Stimulated activated CD4-positive, alpha-beta T cell treated with anti-CD3 and anti-CD28 coated beads, Interleukin-2, amount 100 ng/mL, for 24 hours (primary cell): Measurements from ENCODE around the gene PACSIN1.

ENCODE experiments used
- DNase-seq, 2 donors: peaks; one replicate each; pipeline ENCODE4 v3.0.0-alpha.2; 2020

PACSIN1 gene

DNA sequence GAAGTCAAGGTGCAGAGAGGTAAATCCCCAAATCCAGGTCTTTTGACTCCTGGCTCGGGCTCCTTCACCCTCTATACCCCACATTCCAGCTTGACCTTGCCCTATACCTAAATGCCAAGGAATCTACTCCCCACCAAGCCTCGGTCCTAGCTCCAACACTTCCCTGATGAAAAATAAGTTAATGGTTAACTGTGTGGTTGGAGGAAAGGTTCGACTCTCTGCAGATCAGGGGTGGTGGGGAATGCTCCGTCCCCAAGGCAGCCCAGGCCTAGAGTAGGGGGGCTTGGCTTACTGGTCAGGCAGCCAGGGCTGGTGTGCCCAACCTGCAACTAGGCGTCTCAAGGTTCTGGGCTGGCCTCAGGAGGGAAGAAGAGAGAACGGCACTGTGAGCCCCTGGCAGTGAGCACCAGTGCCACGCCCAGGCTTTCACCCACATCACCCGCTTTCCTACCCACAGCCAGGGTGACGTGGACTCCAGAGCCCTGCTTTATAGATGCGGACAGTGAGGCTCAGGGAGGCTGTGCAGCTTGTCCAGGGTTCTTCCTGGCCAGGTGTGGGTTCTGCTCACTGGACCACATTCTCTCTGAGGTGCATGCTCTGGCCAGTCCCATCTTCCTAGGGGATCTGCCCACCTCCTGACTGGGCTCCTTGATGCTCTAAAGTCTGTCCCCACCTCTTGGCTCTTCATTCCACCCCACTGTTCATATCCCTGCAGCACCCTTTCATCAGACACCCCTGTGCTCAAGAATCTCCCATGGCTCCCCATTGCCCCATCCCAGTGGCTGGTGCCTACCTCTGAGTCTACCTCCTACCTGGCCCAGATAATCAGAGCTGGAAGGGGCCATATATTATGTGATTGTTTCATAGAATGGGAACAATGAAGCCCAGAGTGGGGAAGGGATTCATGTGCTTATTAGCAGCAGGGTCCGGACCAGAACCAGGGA, 82.1 kb downstream of the PACSIN1 start:
- DNase-seq, result no peak

GRCh38 chr6:34549026-34549803, 83.3 kb downstream of the PACSIN1 start:
- no peak for DNase-seq

GRCh38 chr6:34549804-34550202, 83.9 kb downstream of the PACSIN1 start:
- no peak for DNase-seq

GRCh38 chr6:34551720-34552119, 85.8 kb downstream of the PACSIN1 start:
- no peak for DNase-seq

DNA sequence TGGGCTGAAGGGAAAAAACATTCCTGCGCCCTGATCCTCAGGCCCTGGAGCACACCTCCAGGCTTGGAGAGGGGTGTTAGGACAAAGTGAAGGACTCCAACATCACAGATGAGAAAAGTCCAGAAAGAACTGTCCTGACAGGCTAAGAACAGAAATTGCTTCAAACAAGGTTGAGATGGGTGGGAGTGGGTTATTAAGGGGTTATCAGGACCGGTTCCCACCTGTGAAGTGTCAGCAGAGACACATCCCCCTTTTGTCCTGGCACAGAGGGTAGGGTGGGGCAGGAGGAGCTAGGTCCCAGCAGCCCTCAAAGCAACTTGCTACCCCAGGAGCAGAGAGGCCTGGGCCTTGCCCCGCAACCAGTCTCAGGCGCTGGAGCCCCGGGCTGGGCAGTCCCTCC, 86.7 kb downstream of the PACSIN1 start:
- DNase-seq, result no peak

DNA sequence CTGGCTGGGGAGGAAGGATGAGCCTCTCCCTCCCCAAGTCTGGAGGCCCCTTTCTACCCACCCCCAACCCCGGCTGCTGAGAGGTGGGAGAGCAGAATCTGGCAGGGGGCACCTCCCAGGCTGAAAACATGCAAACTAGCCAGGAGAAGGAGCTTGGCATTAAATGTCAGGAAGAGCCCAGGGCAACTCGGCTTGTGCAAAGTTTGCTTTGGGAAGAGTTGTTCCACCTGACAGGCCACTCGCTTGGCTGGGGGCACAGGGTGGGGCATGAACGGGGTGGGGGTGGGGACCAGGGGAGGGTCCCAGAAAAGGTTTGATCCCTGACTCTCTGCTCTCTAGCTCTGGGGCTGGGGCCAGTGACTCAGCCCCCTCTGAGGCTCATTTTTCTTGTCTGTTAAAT, 87.3 kb downstream of the PACSIN1 start:
- no peak for DNase-seq

DNA sequence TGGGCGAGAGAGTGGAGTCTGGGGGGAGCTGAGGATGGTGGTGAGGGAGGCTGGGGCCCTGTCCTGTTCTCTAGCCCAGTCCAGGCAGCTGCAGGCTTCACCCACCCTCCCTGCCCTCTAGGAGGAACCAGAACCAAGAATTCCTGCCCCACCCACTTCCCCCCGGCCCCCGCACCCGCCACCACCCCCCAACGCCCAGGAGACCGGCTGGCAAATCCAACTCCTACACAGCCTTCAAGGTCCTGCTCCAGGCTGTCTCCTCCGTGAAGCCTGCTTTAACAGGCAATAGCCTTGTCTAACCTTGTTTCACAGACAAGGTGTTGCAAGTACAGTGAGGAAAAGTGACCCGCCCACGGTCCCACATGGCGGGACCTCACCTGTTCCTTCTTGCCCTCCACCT, 87.9 kb downstream of the PACSIN1 start:
- no peak for DNase-seq

GRCh38 chr6:34554291-34555006, 88.6 kb downstream of the PACSIN1 start:
- no peak for DNase-seq

- DNase-seq, result no peak
Observed at GRCh38 chr6:34555007-34555322, 89.1 kb downstream of the PACSIN1 start.

- no peak for DNase-seq
Observed at GRCh38 chr6:34555328-34555727, 89.5 kb downstream of the PACSIN1 start.

- DNase-seq, result no peak
Observed at GRCh38 chr6:34556031-34556471, 90.2 kb downstream of the PACSIN1 start, which contains the start of gene SPDEF. Gene SPDEF, minus strand, starts transcription at chr6:34556329. Its CDS starts 11,874 bp downstream, at chr6:34544455.

GRCh38 chr6:34556493-34556892, 90.6 kb downstream of the PACSIN1 start:
- DNase-seq, result no peak

DNA sequence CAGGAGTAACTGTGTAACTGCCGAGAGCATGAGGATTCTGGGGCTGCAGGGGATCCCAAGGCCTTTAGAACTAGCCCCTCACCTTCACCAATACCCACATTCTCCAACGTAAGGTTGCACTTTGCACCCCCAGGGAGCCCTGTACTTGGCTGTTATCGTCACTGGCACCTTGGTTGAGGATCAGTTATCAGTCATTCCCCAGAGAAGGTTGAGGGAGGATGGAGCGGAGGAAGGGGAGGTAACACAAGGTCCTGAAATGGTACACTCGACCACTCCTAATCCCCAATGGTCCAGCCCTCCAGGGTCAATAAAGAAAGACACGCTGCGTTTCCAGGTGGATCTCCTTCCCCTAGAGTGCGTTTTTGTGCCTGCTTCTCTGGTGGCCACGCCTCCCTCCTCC, 91.4 kb downstream of the PACSIN1 start:
- DNase-seq, result no peak

DNA sequence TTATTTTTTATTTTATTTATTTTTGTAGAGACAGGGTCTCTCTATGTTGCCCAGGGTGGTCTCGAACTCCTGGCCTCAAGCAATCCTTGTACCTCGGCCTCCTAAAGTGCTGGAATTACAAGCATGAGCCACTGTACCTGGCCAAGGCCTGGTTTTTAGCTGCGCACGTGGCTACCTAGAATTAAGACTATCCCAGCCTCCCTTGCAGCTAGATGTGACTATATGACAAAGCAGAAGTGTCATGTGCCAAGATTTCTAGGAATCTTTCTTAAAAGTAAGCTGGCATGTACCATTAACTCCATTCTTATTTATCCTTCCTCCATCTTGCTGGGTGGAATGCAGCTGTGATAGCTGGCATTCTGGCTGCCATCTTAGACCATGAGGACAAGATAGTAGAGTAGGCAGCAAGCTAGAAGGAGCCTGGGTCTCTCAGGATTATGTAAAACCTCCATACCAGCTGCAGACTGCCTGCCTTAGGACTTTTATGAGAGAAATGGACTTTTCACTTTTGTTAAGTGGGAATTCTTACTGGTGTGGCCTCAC, 92.4 kb downstream of the PACSIN1 start:
- no peak for DNase-seq

- DNase-seq, result no peak
Observed at GRCh38 chr6:34559651-34560365, 93.9 kb downstream of the PACSIN1 start.

GRCh38 chr6:34560366-34561226, 94.7 kb downstream of the PACSIN1 start:
- no peak for DNase-seq

DNA sequence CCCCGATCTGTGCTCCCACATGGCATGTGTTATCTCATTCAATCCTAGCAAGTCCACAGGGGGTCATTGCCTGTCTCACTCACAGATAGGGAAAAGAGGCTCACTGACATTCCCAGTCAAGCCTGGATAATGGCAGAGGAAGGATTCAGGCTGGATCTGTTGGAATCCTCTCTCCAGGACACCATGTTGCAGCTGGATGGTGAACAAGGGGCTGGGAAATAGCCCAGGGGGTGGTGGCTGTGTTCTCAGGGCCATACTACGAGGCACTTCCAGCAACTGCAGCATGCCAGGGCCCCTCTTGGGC, 95.3 kb downstream of the PACSIN1 start:
- no peak for DNase-seq

DNA sequence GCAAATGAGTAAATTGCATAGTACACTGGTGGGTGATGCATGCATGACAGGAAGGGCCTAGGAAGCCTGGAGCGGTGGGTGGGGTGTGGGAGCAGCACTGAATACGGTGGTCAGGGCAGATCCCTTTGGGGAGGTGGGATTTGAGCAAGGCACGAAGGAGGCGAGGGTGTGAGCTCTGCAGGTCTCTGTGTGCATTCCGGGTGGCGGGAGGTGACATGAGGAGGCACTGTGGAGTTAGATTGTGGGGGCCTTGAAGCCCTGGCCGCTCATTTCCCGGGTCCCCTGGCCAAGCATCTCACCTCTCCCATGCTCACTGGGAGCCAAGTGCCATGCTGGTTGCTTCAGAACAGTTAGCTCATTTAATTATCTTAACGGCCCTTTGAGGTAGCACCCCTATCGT, 96.5 kb downstream of the PACSIN1 start:
- DNase-seq, result no peak

GRCh38 chr6:34562861-34563512, 97.1 kb downstream of the PACSIN1 start:
- DNase-seq, result no peak

- no peak for DNase-seq
Observed at GRCh38 chr6:34563513-34563870, 97.6 kb downstream of the PACSIN1 start.

DNA sequence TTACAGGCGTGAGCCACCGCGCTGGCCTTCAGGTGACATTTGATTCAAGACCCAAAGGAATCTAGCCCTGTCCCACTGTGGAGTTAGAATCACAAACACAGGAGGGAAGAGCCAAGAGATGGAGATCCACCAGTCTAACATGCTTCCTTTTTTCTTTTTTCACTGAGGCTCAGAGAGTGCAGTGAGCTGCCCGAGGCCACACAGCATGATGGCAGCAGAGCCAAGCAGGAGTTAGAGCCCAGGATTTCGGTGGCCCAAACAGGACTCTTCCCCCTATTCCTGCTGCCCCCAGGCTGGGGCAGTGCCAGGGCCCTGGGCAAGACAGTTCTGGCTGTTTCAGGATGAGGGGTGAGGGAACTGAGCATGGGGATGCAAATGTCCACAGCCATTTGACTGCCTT, 98.3 kb downstream of the PACSIN1 start:
- DNase-seq, result no peak
